ENCODE results near the gene EZR. TPM values are rescaled to one million over a fixed set of nuclear protein-coding genes. Genes with fewer than 3 reads are reported as not detected.
A peak's percentile ranks its signal among the peaks of the same experiment; 100 is the strongest.

EZR gene
- total and polyA plus RNA-seq, 2 of the 8 experiments (the other 6 are each of a cell fraction or from before 2014, with no cell fraction given) = 122 to 286 TPM

GRCh38 chr6:158836625-158837311 lies 17.6 kb upstream of the EZR start:
- 0 out of 2 replicates have a peak overlapping the region, but pooled peaks have one; percentile 44 for H2BK5ac ChIP-seq (ENCODE audit: low read depth, low read length)
- H3K36me3 ChIP-seq (ENCODE audit: control insufficient read depth in 2 of 4, insufficient read depth in 4 of 4, low read length in 3 of 4) = no peaks in the 10 kb centered on the region
- H3K79me2 ChIP-seq (ENCODE audit: control insufficient read depth in 1 of 2, insufficient read depth in 2 of 2, low read length in 2 of 2) = no peaks in the 10 kb centered on the region
- CTCF ChIA-PET (ENCODE audit: partially characterized antibody) = interaction anchor here (1.8 to 2.0 kb wide), 2 partner anchors 14 to 273 kb away, joined by 4 read pairs; no protein-coding TSS in a partner anchor
- POLR2A ChIA-PET (ENCODE audit: partially characterized antibody) = interaction anchor here (0.7 to 1.3 kb wide), 4 partner anchors 9 to 294 kb away, joined by 3 to 4 read pairs (median 4); no protein-coding TSS in a partner anchor
- H2AK5ac ChIP-seq (ENCODE audit: low read depth, low read length) = no peak overlapping the region
- no peak overlapping the region; the same call in 1 of the 2 replicates for H2AFZ ChIP-seq (ENCODE audit: low read length)
- no peak overlapping the region for H3K18ac ChIP-seq (ENCODE audit: extremely low read depth, low read length)
- 0 out of 2 replicates have a peak overlapping the region, but pooled peaks have one; percentile 34 for H2BK20ac ChIP-seq (ENCODE audit: low read length)
- H3K4ac ChIP-seq (replicated peaks; ENCODE audit: insufficient read length, low read depth, low read length) = no peak overlapping the region
- H3K9me3 ChIP-seq (ENCODE audit: insufficient read depth in 2 of 2, low read depth in 1 of 2, low read length in 1 of 2) = no peaks in the 10 kb centered on the region
- H4K8ac ChIP-seq (ENCODE audit: extremely low read depth, insufficient read depth, low read length) = no peak overlapping the region
- peak overlapping the region; percentile 84 for H2BK12ac ChIP-seq (ENCODE audit: low read depth, low read length)
- H2BK15ac ChIP-seq (ENCODE audit: low read length) = peak overlapping the region; percentile 61; the same call in 1 of the 2 replicates
- no peak overlapping the region for H3K27ac ChIP-seq (ENCODE audit: low read depth, low read length)
- WGBS, 2 experiments (ENCODE audit: extremely low coverage in 1 of 2, insufficient coverage in 1 of 2, insufficient read length in 1 of 2, insufficient replicate concordance in 2 of 2, low coverage in 1 of 2, low lambda C conversion rate in 2 of 2, missing lambda C conversion rate in 1 of 2) = 94% methylated on average over 11 of the region's 11 CpGs; no CpG with 5 or more reads in 1 of the 2 experiments
- H3K79me1 ChIP-seq (ENCODE audit: low read depth, low read length) = no peaks in the 10 kb centered on the region; the same call in 1 of the 2 replicates
- no peak overlapping the region for H3K4me3 ChIP-seq (ENCODE audit: extremely low read depth in 1 of 4, insufficient read depth in 2 of 4, low read depth in 3 of 4, low read length in 4 of 4)
- no peak overlapping the region for H3K4me2 ChIP-seq (ENCODE audit: insufficient read depth in 1 of 2, low read depth in 2 of 2, low read length in 2 of 2)
- no peak for FAIRE-seq
- H3K27me3 ChIP-seq (replicated peaks in 1 of 4; ENCODE audit: control insufficient read depth in 3 of 4, extremely low read depth in 1 of 4, insufficient read depth in 3 of 4, low read length in 3 of 4) = no peaks in the 10 kb centered on the region; a peak in 1 of 7 replicates
- no peak overlapping the region for H2BK120ac ChIP-seq (replicated peaks; ENCODE audit: low read depth, low read length)
- peaks cover 2 to 13% (median 4%) of the 10 kb centered on the region in 4 experiments; a peak in 4 of 7 replicates for H3K4me1 ChIP-seq (replicated peaks in 1 of 4; ENCODE audit: control insufficient read depth in 3 of 4, insufficient read depth in 4 of 4, low read length in 3 of 4)
- no peak overlapping the region for H3K23ac ChIP-seq (ENCODE audit: insufficient read length)
- H4K91ac ChIP-seq (replicated peaks; ENCODE audit: insufficient read length, low read length) = no peak overlapping the region
- H3K23me2 ChIP-seq (ENCODE audit: low read depth, low read length) = 0 out of 2 replicates have a peak, but pooled peaks cover 1% of the 10 kb centered on the region
- H3K9ac ChIP-seq (replicated peaks in 1 of 4; ENCODE audit: extremely low read depth in 1 of 4, low read depth in 3 of 4, low read length in 3 of 4) = no peak overlapping the region
- no peak for DNase-seq (ENCODE audit: low read depth in 1 of 2, low spot score in 2 of 2)
- no peak overlapping the region for H3K56ac ChIP-seq (replicated peaks; ENCODE audit: insufficient read length, low read depth, low read length)
- H4K5ac ChIP-seq (ENCODE audit: insufficient read length, low read depth, low read length) = no peak overlapping the region
- H3K14ac ChIP-seq (ENCODE audit: insufficient read length) = no peak overlapping the region
- no peaks in the 10 kb centered on the region for H4K20me1 ChIP-seq (replicated peaks in 1 of 2; ENCODE audit: control insufficient read depth in 1 of 2, insufficient read depth in 2 of 2, low read length in 2 of 2)
- TF ChIP-seq FOSL1 (IDR thresholded peaks at IDR 0.05; ENCODE audit: insufficient read depth, low read depth, low read length) (no peak), RFX5 (IDR thresholded peaks at IDR 0.05; ENCODE audit: borderline replicate concordance, low read depth, low read length) (no peak), PHF8 (conservative IDR thresholded peaks at IDR 0.05; ENCODE audit: low read depth, low read length) (no peak), TAF1 (IDR thresholded peaks at IDR 0.05; ENCODE audit: low read depth, low read length) (no peak), HDAC2 (IDR thresholded peaks at IDR 0.05; ENCODE audit: borderline replicate concordance in 1 of 2, low read depth in 2 of 2, low read length in 2 of 2) (no peak), SP1 (IDR thresholded peaks at IDR 0.05; ENCODE audit: low read depth, low read length) (no peak), SIRT6 (IDR thresholded peaks at IDR 0.05; ENCODE audit: low read length) (no peak), CTCF (IDR thresholded peaks at IDR 0.05; ENCODE audit: control extremely low read depth in 1 of 3, insufficient read depth in 1 of 3, low read depth in 1 of 3, low read length in 3 of 3) (no peak)
